Left colon (tissue), 2 donors: ENCODE results near the gene TLR1. TPM values are rescaled to one million over a fixed set of nuclear protein-coding genes. Genes with fewer than 3 reads are reported as not detected.
"Not testable (repeated sequence)": the region's sequence is repeated elsewhere in the genome, so short reads cannot be mapped to it uniquely, and the experiment has no call there.

ENCODE experiments used
- ATAC-seq: fragments of 200-7000 bp; cut with Tn5 transposase; one replicate; pipeline ENCODE4 v1.9.1; 2020; ENCODE audit warnings: mild to moderate bottlenecking, moderate library complexity
- DNase-seq, 2 donors: peaks; one replicate each; pipeline ENCODE4 v3.0.0-alpha.2; 2020
- intact Hi-C, 2 donors: fragments of 100-400 bp; cut with DNase I in 1 of 2; cut with micrococcal nuclease in 1 of 2; formaldehyde crosslinking; loops; one replicate each; pipeline versions ENCODE4 v1.11.2 to v1.14.0; 2022; cut with DNase I, micrococcal nuclease
- total RNA-seq, 2 donors: library from RNA; stranded (reverse); fragmentation: NEBNext Ultra II Directional; extraction: Animal tissue kit (Norgen Biotek cat#: 25700); gene quantifications; one replicate each; pipeline ENCODE4 v1.2.1, GENCODE V29; 2021
- donor health status: DM: no; HTN: no; CAD: no.
- donor health status: DM: yes; HTN: yes; CAD: no.

Gene TLR1
- total RNA-seq, 2 donors from 2014 or later: 2.3 to 6.7 TPM

DNA sequence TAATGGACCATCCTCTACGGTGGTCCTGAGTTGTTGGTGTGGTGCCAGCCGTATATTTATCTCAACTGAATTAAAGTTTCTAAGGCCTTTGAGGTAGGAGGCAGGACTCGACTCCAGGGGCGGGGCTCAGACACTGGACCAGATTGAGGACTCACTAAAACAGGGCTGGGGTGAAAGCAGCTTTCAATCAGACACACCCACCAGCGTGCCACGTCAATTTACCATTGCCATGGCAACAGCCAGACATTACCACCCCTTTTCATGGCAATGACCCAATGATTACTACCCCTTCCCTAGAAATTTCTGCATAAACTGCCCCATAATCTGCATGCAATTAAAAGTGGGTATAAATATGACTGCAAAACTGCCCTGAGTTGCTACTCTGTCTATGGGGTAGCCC, 6.7 kb upstream of the TLR1 start:
- DNase-seq (no peak), ATAC-seq (no peak)
- intact Hi-C loops: no loop called here

DNA sequence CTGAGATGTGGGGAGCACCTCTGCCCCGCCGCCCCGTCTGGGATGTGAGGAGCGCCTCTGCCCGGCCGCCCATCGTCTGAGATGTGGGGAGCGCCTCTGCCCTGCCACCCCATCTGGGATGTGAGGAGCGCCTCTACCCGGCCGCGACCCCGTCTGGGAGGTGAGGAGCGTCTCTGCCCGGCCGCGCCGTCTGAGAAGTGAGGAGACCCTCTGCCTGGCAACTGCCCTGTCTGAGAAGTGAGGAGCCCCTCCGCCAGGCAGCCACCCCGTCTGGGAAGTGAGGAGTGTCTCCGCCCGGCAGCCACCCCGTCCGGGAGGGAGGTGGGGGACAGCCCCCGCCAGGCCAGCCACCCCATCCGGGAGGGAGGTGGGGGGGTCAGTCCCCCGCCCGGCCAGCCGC, 2.9 kb upstream of the TLR1 start:
- ATAC-seq, intact Hi-C loops, DNase-seq: not testable (repeated sequence)

DNA sequence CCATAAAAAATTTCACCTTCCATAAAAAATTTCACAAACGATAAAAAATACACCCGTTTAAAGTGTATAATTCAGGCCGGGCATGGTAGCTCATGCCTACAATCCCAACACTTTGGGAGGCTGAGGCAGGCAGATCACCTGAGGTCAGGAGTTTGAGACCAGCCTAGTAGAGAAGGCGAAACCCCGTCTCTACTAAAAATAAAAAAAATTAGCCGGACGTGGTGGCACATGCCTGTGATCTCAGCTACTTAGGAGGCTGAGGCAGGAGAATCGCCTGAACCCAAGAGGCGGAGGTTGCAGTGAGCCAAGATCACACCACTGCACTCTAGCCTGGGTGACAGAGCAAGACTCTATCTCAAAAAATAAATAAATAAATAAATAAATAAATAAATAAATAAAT, 1.7 kb upstream of the TLR1 start:
- ATAC-seq, intact Hi-C loops, DNase-seq: not testable (repeated sequence)

DNA sequence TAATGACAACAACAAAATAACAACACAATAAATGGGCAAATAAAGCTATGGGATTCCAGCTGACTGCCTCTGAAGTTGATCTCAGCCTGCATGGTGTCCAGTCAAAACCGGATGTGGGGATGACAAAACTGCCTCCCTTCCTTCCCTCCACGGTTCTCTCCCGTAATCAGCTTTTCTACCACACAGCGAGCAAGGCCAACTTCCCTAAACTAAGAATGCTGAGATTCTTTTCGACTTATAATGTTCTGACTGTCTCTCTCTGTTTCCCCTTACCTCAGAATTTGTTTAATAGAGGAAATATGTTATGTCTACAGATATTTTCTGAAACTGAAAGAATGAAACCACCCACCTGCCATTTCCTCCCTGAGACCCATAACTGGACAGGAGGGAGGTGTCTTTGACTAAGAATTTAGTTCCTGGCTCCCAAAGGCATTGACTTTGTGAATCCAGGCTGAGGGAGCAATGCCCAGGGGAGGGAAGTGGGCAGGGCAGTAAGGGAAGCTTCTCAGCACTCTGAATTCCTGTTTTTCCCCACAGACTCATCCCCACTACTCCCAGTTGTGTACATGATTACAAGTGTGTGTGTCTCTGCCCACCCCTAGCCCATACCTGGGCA, 1.0 kb upstream of the TLR1 start:
- DNase-seq (peak in 1 of 2 donors; percentile 38), ATAC-seq (peak; percentile 17)
- intact Hi-C loops: no loop called here

DNA sequence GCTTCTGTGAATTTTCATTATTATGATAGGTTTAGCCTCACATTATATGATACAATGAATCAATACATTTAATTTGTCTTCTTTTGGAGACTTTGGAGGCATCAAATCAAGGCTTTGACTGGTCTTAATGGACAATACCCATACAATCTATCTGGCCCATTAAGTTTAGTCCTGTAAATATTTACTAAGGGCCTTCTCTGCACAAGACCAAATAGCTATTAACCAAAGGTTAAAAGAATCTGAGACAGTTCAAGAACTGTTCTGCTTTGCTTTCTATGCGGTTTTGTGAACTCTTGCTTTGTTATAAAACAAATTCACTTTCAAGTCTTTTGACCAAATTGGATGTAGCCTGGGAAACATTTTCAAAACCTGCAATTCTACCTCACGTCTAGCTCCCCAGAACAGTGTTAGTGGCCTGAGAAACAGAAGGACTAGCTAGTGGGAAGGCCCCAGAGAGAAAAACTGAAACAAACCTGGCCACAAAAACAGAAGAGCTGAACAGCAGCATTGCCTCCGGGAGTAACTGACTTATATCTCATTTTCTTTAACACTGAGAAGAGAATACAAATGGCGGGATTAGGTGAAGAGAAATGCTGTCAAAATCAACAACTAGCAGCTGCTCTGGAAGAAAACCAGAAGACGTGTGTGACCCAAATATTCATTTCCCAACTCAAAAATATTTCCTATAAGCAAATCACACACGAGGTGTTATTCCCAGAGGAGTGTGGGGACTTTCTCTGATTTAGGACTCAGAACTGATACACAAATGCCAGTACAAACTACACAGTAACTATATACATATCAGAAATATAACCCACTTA, 548 bp downstream of the TLR1 start:
- ATAC-seq (peak; percentile 40), DNase-seq (no peak)
- intact Hi-C loops: no loop called here

DNA sequence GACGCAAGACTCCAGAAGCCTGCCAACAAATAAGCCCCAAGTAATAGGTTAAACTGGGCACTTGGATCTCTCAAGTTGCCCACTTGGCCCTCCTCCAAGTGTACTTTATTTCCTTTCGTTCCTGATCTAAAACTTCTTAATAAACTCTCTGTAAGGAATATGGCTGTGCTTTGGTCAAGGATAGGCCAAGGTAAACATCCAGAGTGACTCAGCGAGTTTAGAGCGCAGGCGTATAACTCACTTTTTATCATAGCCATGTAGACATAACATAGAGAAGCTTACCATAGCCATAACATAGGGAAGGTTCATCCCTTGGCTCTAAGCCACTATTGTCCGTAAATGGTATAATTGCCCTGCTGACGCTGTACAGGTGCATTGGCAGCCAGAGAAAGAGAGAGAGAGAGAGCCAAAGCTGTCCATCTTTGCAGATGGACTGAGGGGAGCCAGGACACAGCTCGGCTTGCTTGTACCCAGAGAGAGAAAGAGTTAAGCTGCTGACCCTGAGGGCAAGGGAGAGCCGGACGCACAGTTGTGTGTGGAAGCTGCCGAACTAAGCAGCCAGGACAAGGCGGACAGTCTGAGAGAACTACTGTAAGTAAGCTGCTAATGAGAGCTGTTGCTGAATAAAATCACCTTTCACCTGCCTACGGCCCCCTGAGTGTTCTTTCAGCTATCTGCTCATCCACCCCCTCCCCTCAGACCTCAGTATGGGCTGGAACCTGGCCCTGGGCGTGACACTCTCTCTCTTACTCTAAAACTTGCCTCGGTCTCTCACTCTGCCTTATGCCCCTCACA, 1.8 kb downstream of the TLR1 start:
- intact Hi-C loops: no loop called here
- ATAC-seq (no peak), DNase-seq (no peak)

DNA sequence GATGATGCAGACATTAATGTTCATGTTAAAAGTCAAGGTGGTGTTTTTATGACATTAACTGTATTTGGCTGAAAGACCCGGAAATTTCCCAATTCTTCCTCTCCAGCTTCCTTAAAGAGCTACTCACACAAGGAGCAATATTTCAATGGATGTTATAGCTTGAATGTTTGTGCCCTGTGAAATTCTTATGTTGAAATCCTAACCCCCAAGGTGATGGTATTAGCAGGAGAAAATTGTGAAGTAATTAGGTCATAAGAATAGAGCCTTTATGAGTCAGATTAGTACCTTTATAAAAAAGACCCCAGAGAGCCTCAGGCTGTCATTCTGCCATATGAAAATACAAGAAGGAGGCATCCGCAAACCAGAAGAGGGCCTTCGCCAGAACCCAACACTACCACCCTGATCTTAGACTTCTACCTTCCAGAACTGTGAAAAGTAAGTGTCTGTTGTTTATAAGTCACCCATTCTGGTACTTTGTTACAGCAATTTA, 3.6 kb downstream of the TLR1 start:
- ATAC-seq (no peak), DNase-seq (no peak)
- intact Hi-C loops: no loop called here

DNA sequence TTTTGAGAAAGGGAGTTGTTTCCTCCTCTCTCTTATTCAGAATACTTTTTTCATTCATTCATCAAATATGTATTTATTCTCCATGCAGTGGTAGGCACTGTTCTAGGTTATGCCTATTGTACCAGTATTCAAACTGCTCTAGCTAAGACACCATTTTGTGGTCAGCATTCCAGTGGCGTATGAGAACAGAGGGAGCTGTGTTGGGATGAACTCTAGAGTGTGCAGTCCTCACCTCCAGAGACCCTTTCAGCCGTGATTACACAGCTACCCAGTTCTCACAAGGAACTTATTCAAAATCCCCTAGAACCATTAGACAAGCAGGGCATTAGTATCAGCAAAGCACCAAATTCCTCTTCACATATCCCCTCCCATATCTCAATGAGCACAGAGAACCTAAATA, 4.2 kb downstream of the TLR1 start:
- ATAC-seq: no peak
- intact Hi-C loops: no loop called here
- DNase-seq: no peak

DNA sequence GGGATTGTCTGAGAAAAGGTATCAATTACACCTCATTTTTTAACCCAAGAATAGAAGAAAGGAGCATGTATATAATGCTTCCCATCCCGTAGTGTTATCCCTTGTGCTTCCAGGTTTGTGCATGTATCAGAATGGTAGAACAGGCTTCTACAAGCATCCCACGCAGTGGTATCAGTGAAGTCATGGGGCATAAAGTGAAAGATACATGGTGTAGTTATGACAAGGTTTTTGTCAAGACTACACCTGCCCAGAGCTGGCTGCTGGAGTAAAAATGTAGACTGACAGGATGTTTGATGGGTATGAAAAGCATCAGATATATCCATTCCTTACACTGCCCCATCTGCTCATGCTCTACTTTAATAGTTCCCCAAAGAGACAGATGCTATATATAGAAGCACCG, 9.5 kb downstream of the TLR1 start:
- no peak for DNase-seq
- ATAC-seq: no peak
- intact Hi-C loops: no loop called here

DNA sequence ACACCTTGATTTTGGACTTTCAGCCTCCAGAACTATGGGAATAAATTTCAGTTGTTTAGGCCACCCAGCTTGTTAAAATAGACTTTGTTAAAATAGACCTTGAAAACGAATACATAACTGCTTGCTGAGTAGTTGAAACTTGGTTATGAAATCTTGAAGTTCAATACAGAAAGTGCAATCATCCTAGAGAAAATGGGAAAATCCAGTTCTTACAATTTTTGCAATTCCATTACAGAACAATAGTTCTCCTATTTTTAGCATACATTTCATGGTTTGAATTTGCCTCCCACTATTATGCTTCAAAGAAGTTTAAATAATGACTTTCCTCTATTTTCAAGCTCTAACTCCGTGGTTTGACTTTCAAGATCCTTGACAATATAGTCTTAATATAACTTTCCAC, 10.5 kb downstream of the TLR1 start:
- intact Hi-C loops: no loop called here
- ATAC-seq (no peak), DNase-seq (no peak)

DNA sequence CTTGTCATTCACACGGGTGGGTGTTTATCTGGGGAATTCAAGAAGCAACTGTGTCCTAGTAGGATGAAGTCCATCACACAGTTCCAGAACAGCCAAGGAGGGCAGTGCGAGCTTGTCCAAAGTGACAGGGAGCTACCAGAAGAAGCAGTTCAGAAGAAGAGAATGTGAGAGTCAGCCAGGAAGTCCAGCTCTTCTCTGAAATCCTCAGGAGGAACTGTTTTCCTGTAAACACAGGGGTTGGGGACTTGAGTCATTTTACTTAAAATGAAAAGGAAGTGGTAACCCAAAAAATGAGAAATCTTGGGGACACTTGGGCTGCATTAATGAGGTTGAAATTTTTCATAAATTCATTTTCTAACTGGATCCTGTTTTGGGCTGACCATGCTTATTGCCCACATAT, 13.6 kb downstream of the TLR1 start:
- no peak for ATAC-seq
- DNase-seq: no peak
- intact Hi-C loops: no loop called here

DNA sequence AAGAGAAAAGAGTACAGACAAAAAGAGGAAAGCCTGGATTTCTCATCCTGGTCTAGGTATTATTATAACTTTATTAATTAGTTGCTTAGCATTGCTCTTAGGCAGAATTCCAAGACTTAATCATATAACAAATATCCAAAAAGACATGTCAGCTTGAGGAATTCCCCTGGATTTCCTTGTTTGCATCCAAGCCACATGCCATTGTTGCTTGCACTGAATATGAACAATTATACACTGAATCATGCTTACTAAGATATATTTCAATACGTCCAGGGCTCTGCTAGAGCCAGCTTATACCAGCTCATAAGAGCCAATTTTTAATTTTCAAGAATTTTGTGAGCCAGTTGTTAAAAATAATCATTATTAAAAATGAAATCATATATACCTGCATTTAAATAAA, 16.3 kb downstream of the TLR1 start:
- intact Hi-C loops: no loop called here
- DNase-seq: no peak
- no peak for ATAC-seq

DNA sequence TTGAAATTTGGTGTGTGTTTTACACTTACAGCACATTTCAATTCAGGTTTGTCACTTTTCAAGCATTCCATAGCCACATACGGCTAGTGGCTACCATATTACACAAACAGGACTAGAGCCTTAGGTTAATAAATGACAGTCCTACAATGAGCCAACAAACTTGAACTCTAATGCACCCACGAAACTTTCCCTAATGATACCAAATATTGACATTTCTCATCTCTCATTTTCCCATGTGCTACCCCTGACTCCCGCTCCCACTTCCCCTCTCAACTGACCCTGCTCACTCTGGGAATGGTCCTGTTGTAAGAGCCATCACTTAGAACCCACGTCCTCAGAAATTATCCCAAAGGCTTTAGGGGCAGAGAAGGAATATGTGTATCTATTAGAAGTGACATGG, 16.9 kb downstream of the TLR1 start:
- intact Hi-C loops: no loop called here
- ATAC-seq (no peak), DNase-seq (no peak)

DNA sequence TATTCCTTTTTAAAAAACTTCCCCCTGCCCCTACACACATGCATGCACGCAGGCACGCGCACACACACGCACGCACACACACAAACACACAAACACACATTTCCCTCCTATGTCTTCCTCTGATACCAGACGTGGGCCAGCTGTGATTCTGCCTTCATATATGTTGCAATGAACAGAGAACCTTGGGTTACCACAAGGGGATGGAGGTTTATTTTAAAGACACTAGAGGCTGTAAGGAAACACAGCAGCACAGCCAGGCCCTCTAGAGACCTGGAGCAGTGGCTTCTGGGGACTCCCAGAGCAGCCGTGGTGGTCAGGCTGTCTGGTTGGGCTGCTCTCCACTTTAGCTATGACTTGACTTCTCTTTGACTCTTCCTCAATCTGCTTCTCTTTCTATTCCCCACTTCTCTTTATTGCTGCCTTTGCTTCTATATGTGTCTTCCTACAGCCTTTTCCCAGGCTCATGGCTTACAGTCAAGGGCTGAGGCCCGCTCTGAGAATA, 18.6 kb downstream of the TLR1 start:
- intact Hi-C loops: no loop called here
- no peak for DNase-seq
- peak; percentile 28 for ATAC-seq

DNA sequence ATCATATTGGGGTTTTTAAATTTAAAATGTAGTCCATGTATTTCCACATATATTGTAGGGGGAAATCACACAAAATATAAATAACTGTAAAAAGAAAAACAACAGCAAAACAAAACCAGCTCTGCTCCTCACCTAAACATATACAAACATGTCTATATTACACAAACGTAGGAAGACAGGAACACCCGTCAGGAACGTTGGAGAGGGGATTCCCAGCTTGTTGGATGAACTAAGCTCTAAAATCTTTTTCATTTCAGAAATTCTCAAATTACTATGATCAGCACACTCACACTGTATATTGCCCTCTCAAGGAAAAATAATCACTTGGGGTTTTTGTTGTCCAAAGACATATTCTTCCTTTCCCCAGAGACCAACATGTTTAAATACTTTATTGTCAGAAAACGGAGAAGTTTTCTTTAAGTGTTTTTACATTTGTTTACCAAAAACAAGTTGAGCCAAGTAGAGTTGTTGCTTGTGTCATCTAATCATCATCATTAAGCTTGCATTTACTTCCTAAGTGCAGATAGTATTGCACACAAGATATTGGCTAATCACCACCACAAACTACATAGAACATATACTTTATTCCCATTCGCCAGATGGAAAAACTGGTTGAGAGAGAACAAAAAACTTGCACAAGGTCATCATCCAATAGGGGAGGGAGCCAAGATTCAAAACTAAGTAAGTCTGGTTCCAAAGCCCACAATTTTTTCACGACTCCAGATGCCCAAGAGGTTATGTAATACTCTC, 19.4 kb downstream of the TLR1 start:
- ATAC-seq: no peak

DNA sequence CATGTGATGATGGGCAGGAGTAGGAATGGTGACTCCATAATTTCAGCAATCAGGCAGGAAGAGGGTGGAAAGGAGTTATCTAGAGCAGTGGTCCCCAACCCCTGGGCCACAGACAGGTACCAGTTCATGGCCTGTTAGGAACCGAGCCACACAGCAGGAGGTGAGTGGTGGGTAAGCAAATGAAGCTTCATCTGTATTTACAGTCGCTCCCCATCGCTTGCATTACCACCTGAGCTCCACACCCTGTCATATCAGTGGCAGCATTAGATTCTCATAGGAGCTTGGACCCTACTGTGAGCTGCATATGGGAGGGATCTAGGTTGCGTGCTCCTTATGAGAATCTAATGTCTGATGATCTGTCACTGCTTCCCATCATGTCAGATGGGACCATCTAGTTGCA, 20.4 kb downstream of the TLR1 start:
- no peak for ATAC-seq
- DNase-seq: no peak
- intact Hi-C loops: no loop called here

More for the DNA sequence above, 19.4 kb downstream of the TLR1 start:
- DNase-seq: no peak
- intact Hi-C loops: no loop called here

DNA sequence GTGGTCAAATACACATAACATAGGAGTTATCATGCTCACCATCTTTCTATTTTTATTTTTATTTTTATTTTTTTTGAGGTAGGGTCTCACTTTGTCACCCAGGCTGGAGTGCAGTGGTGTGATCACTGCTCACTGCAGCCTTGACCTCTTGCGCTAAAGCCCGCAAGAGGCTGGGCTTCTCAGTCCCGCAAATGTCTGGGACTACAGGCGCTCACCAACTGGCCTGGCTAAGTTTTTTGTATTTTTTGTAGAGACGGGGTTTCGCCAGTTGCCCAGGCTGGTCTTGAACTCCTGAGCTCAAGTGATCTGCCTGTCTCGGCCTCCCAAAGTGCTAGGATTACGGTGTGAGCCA, 21.5 kb downstream of the TLR1 start:
- ATAC-seq (no peak), DNase-seq (no peak)
- intact Hi-C loops: no loop called here

DNA sequence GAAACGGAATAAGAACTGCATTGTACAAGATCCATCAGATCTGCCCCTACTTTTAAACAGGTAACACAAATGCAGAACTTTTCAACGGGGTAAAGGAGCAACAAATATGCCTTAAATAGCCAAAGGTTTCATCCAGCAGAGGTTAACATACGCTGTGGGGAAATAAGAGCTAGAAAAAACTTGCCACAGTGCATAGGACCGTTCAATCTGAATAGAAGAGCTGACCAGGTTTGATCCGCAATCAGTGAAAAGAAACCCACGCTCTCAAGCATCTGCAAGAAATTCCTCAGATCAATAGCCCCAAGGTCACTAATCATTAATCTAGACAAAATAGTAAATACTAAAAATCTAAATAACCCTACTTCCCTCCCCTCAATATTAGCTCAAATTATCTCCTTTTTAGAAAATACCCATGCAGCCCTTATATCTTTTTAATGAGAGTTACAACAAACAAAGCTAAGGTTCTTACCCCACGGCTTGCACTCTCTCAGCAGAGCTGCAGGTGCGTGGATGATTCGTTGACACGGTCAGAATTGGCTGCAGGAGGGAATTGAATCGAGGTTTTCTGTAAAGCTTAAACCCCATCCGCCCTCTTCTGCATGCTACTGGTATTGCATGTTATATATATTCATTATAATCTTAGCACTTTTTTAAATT, 22.0 kb downstream of the TLR1 start, which contains the start of gene TLR10:
TLR10 (minus strand) TSS at position 539 of the 657 bp plus-strand sequence. CDS start 7,400 bp downstream, outside the sequence.
- DNase-seq (peak in 1 of 2 donors; percentile 43), ATAC-seq (peak; percentile 79)

More for the DNA sequence above, 22.0 kb downstream of the TLR1 start, which contains the start of gene TLR10:
- intact Hi-C loops: no loop called here
